Small intestine (tissue), 7 donors: Measurements from ENCODE around the gene SUPT4H1. TPM values are rescaled to one million over a fixed set of nuclear protein-coding genes. Genes with fewer than 3 reads are reported as not detected.
A peak's percentile ranks its signal among the peaks of the same experiment; 100 is the strongest.

ENCODE experiments used
- DNase-seq, 2 donors: peaks; one replicate each; pipeline versions ENCODE4 v3.0.0 to v3.0.0-alpha.2; 2013
- FAIRE-seq: peaks from 2 replicates; lab custom pipeline; 2012; peaks lifted over from hg19 to GRCh38; lab: Jason Lieb, UNC
- H3K27ac ChIP-seq, 3 donors: one replicate each; pipeline ENCODE4 v1.5.1; 2013; ENCODE audit warnings: low read length in 2 of 3, mild to moderate bottlenecking in 2 of 3, control low read depth in 1 of 3, inconsistent platforms in 1 of 3, low read depth in 1 of 3, moderate library complexity in 1 of 3
- H3K27me3 ChIP-seq, 3 donors: one replicate each; pipeline ENCODE4 v1.6.1; 2013; ENCODE audit warnings: low read length in 3 of 3, inconsistent platforms in 1 of 3; ENCODE audit not compliant: control insufficient read depth in 3 of 3, insufficient read depth in 3 of 3
- H3K36me3 ChIP-seq, 3 donors: one replicate each; pipeline ENCODE4 v1.6.1; 2013; ENCODE audit warnings: low read length in 3 of 3, inconsistent platforms in 1 of 3, low read depth in 1 of 3, mild to moderate bottlenecking in 1 of 3, moderate library complexity in 1 of 3; ENCODE audit not compliant: control insufficient read depth in 3 of 3, insufficient read depth in 2 of 3
- H3K4me1 ChIP-seq, 3 donors: one replicate each; pipeline ENCODE4 v1.6.1; 2013; ENCODE audit warnings: low read length in 2 of 3, inconsistent platforms in 1 of 3, low read depth in 1 of 3, mild to moderate bottlenecking in 1 of 3, moderate library complexity in 1 of 3; ENCODE audit not compliant: control insufficient read depth in 3 of 3, insufficient read depth in 2 of 3
- H3K4me3 ChIP-seq, 3 donors: one replicate each; pipeline ENCODE4 v1.5.1; 2013; ENCODE audit warnings: low read length in 3 of 3, control low read depth in 1 of 3, inconsistent platforms in 1 of 3, low read depth in 1 of 3, mild to moderate bottlenecking in 1 of 3, moderate library complexity in 1 of 3
- H3K9me3 ChIP-seq, 2 donors: one replicate each; pipeline ENCODE4 v1.6.1; 2013; ENCODE audit warnings: low read depth in 1 of 2, low read length in 1 of 2; ENCODE audit not compliant: control insufficient read depth in 2 of 2, insufficient read depth in 1 of 2
- WGBS, 3 donors: extraction: QIAGEN DNeasy Blood & Tissue Kit; methylation state at CpG; one replicate each; pipeline ENCODE4 v1.1.7; 2013; 5-methylcytosine and 5-hydroxymethylcytosine counted together
- polyA plus RNA-seq, 4 donors: library from polyadenylated mRNA; stranded (reverse) in 3 of 4; unstranded in 1 of 4; fragments of 200-250 nt in 3 of 4; fragments of 120-200 nt in 1 of 4; gene quantifications; one replicate each; pipeline versions ENCODE4 v1.2.1 to v1.2.3, GENCODE V29; 2013
- donor health status: healthy with polysubstance abuse.
- donor health status: control.
- donor health status: control.
- donor health status: Bipolar disorder and iron deficiency.
- donor health status: healthy.

The SUPT4H1 gene
- polyA plus RNA-seq, 4 donors = 70.3 to 102 (median 79.7) TPM

- H3K27ac ChIP-seq = peak overlapping the region in 1 of 3 donors; percentile 76
- 75 to 87% (median 78%) methylated on average over 10 of the region's 10 CpGs for WGBS, 3 donors
These were observed 21.4 kb downstream of the SUPT4H1 start for GRCh38 chr17:58330538-58330996.

DNA sequence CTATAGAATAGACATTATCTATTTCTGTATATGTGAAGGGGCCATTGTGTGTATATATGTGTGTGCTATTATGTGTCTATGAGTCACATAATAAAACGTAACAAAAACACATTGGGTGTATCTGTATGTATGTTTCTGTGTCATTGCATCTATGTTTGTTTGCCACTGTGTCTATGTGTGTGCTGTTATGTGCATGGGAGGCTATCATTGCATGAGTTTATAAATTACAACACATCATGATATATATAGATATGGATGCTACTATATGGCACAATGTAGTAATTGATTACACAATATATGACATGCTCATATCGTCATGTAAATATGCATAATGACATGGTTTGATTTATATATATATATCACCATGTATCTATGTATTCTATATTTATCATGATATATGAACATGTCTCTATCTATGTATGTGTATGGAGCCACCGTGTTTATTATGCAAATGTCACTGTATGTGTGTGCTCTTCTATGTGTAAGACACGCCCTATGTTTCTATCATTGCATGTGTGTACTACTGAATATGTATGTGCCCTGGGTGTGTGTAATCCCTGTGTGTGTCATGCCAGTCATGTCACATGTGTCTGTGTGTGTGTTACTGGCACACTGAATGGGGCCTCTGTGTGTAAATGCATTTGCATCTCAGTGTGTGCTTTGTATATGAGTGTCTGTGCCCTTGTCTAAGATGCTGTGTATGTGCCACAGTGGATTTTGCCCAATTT lies 22.0 kb downstream of the SUPT4H1 start:
- WGBS, 3 donors = 50 to 62% (median 55%) methylated on average over 4 of the region's 4 CpGs
- no peak overlapping the region for H3K27ac ChIP-seq
- H3K27me3 ChIP-seq = peaks cover 0 to 6% (median under 1%) of the 10 kb centered on the region in 3 donors
- H3K36me3 ChIP-seq = no peaks in the 10 kb centered on the region
- H3K4me1 ChIP-seq = peaks cover 0 to 10% (median 3%) of the 10 kb centered on the region in 3 donors
- FAIRE-seq (no peak), DNase-seq (no peak)
- H3K9me3 ChIP-seq = no peaks in the 10 kb centered on the region
- peak overlapping the region in 2 of 3 donors; percentile 42 to 67 for H3K4me3 ChIP-seq

More at GRCh38 chr17:58330538-58330996, 21.4 kb downstream of the SUPT4H1 start:
- peaks cover 0 to 10% (median 0%) of the 10 kb centered on the region in 3 donors for H3K4me1 ChIP-seq
- peaks cover 0 to 6% (median 0%) of the 10 kb centered on the region in 3 donors for H3K27me3 ChIP-seq
- H3K36me3 ChIP-seq = no peaks in the 10 kb centered on the region
- DNase-seq (no peak), FAIRE-seq (no peak)
- peak overlapping the region; percentile 42 to 67 (median 52) for H3K4me3 ChIP-seq
- no peaks in the 10 kb centered on the region for H3K9me3 ChIP-seq

DNA sequence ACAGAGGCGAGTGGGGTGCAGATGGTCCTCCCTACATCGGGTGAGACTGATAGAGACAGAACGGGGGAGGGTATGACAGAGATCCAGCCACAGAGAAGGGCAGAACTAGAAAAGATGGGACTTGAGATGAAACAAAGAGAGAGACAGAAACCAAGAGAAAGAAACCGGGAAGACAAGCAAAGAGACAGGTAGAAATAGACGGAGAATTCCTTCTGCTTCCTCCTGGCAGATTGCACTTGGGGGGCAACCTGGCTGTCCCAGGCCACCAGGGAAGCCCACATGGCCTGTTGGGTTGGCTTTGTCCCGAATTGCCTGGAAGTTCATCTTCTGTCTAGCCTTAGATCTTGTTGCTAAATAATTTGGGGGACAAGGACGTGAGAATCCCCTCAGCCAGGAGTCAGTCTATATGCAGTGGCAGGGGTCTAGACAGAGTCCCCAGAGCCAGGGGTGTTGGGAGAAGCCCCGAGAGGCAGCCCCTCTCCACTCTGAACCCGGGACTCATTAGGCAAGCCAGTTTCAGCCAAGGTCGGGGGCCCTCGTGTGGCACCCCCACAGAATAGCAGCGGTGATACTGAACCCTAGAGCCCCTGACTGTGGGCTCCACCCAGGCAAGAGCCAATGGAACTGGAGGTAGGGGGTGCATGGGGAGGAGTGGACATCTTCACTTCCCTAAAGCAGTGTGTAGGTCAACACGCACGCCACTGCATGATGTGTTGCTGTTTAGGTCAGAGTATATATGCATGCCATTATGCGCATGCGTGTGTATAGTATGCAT lies 22.8 kb downstream of the SUPT4H1 start:
- H3K4me3 ChIP-seq = peak overlapping the region in 1 of 3 donors; percentile 7
- WGBS, 3 donors = 33 to 51% (median 44%) methylated on average over 16 of the region's 16 CpGs
- H3K36me3 ChIP-seq = no peaks in the 10 kb centered on the region
- no peak for DNase-seq
- peak overlapping the region in 2 of 3 donors; percentile 45 to 50 for H3K27ac ChIP-seq
- H3K27me3 ChIP-seq = peaks cover 0 to 6% (median 2%) of the 10 kb centered on the region in 3 donors
- peaks cover 0 to 12% (median 3%) of the 10 kb centered on the region in 3 donors for H3K4me1 ChIP-seq
- FAIRE-seq = no peak
- H3K9me3 ChIP-seq = no peaks in the 10 kb centered on the region

DNA sequence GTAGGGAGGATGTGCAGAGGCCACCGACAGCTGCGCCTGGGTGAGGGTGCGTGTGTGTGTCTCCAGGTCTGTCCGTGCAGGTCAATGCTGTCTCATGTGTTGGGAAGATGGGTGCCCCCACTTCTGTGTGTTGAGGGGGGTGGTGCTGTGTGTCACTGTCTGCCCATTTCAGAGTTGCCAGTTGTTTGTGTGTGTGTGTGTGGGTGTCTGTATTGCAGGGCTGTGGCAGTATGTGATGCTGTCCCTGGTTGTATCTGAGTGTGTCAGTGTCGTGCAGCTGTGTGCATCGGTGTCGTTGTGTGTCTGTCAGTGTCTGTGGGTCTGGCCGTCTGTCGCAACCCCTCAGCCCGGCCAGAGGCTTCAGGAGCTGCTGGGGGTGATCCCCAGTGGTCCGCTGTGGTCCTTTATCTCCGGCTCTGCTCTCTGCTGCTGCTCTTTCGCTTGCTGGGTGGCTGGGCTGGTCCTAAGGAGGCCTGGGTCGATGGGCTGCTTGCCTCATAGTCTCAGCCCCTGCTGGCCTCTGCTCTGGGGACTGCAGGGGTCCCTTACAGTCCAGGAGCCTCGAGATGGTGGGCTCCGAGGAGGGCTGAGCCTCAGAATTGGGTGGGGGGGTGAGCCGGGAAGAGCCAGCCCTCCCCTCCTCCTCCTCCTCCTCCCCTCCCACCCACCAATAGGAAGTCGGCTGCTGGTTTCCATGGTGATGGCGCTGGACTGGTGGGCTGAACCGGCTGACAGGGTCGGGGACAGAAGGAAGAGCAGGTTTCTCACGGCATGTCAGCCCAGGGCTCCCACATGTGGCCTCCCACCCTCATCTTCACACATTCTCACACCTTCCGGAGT lies 23.6 kb downstream of the SUPT4H1 start, which contains the start of gene TSPOAP1:
Gene TSPOAP1 (minus strand): TSS at position 601 of the 840 bp plus-strand sequence. CDS start 875 bp downstream, outside the sequence.
- FAIRE-seq = no peak
- H3K4me3 ChIP-seq = peak within 1 kb of the TSS in 1 of 3 donors; percentile 31
- H3K4me1 ChIP-seq = peaks cover 0 to 19% (median 3%) of the 10 kb centered on the region in 3 donors
- no peaks in the 10 kb centered on the region for H3K9me3 ChIP-seq
- no peaks in the 10 kb centered on the region for H3K36me3 ChIP-seq
- WGBS, 3 donors = 35 to 59% (median 45%) methylated on average over 22 to 23 of the region's 23 CpGs
- DNase-seq = no peak
- H3K27me3 ChIP-seq = peaks cover 0 to 9% (median 2%) of the 10 kb centered on the region in 3 donors
- H3K27ac ChIP-seq = peak within 1 kb of the TSS in 2 of 3 donors; percentile 45 to 50

DNA sequence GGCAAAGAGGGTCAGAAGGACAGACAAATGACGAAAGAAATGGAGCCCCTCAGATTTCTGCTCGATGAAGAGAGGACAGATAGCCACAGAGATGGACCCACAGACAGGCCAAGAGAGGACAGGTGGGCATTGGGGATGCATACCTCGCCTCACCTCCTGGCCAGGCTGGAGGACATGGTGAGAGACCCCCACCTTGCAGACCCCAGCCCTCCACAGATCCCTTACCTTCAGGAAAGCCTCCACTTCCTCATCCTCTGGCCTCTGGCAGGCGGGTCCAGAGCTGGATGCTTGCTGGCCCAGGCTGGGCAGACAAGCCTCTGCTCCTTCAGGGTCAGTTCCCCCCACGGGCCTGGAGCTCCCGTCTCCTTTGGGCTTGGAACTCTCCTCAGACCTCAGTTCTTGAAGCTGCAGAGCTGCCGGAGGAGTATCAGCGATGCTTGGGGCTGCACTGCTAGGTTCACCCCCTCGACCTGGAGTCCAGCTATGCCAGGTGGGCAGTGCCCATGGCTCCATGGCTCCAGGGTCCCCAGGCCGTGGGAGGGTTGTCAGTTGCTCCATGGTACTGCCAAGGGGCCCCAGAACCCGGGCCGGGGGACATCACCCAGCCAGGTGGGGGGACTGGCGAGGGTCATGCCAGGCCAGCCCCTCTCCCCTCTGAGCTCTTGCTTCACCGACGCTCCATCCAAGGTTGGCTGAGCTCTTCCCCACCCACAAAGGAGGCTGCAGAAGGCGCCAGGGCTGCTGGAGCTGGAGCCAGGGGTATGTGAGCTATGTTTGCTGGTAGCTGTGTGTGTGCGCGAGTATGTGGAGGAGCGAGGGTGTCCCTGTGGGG lies 24.4 kb downstream of the SUPT4H1 start:
- FAIRE-seq = no peak

DNA sequence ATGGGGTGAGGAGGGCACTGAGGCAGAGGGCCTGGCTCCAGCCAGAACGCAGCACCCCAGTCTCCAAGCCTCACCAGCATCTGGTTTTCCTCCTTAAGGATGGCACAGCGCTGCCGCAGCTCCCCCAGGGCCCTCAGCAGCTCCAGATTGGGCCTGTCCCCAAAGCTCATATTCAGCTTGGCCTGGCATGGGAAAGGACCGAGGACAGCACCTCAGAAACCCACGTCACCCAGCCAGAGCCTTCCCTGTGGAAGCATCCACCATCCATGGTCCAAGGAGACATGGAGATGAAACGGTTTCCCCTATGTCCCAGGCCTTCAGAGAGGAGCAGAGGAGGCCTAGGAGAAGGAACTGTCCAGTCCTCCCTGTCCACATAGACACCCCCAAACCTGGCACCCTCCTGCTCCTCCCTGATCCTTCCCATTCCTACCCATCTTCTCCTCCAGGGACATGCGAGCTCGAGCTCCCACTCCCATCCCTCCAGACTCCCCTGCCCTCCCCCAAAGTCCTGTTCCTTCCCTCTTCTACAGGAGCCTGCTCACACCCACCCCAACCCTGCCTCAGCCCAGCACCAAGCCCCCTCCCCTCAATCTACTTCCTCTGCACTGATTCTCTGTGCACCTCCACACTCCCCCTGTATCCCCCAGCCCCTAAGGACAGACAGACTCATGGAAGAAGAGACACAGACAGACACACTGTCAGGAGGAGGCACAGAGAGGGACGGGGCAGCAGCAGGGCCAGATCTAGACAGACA lies 25.2 kb downstream of the SUPT4H1 start:
- H3K9me3 ChIP-seq = no peaks in the 10 kb centered on the region
- peaks cover 0 to 19% (median 3%) of the 10 kb centered on the region in 3 donors for H3K4me1 ChIP-seq
- no peak for DNase-seq
- no peak overlapping the region for H3K4me3 ChIP-seq
- H3K36me3 ChIP-seq = peaks cover 0 to 5% (median 0%) of the 10 kb centered on the region in 3 donors
- WGBS, 3 donors = 81 to 87% (median 83%) methylated on average over 9 of the region's 9 CpGs
- peaks cover 0 to 9% (median 2%) of the 10 kb centered on the region in 3 donors for H3K27me3 ChIP-seq
- no peak for FAIRE-seq
- H3K27ac ChIP-seq = no peak overlapping the region

More for the DNA sequence above, 24.4 kb downstream of the SUPT4H1 start:
- no peak for DNase-seq
- Histone ChIP-seq H3K27ac (no peak overlapping the region), H3K9me3 (no peaks in the 10 kb centered on the region), H3K27me3 (peaks cover 0 to 9% (median 2%) of the 10 kb centered on the region in 3 donors), H3K4me1 (peaks cover 0 to 19% (median 3%) of the 10 kb centered on the region in 3 donors), H3K4me3 (peak overlapping the region in 1 of 3 donors; percentile 31), H3K36me3 (peaks cover 0 to under 1% (median 0%) of the 10 kb centered on the region in 3 donors)
- 67 to 79% (median 71%) methylated on average over 18 to 19 of the region's 19 CpGs for WGBS, 3 donors
